SK-N-MC (cell line): ENCODE measurements around the gene IL11RA.

Source experiments
- EZH2 ChIP-seq: fragments of 200-600 bp; sonication (generic); IDR thresholded peaks from one replicate; pipeline ENCODE4 v1.6.1; 2017; ENCODE audit warnings: antibody characterized with exemption
- FOXP2 ChIP-seq: optimal IDR thresholded peaks from 2 replicates; pipeline ENCODE3; 2011; ENCODE audit warnings: mild to moderate bottlenecking, moderate library complexity; ENCODE audit not compliant: insufficient read depth; ENCODE audit errors: extremely low read length, control extremely low read depth
- POLR2AphosphoS5 ChIP-seq: IDR thresholded peaks from 2 replicates; pipeline ENCODE4 v1.6.1; 2012; ENCODE audit warnings: mild to moderate bottlenecking, low read depth, low read length, borderline replicate concordance

DNA sequence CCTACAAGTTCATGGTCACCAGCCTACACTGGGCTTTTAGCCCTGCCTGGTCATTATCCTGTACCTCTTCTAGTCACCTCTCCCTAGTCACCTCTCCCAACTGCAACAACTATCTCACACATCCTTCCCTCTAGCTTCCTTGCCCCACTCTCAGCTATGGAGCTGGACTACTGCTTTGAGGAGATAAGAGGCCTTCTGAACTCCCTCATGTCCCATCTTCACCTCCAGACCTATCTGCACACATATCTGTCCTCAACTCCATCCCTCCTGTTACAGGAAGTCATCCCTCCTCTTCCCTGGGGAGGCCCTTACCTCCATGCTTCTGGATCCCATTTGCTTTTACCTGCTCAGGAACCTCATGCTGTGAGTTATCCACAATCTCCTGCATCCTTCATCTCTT, 45.8 kb upstream of the IL11RA start:
- TF ChIP-seq POLR2AphosphoS5 (no peak), EZH2 (no peak), FOXP2 (no peak)
